ES-I3 (cell line): Measurements from ENCODE around the gene P2RY12.

Source experiments
- H3K36me3 ChIP-seq: 2 replicates; pipeline ENCODE4 v1.6.1; 2013; ENCODE audit warnings: mild to moderate bottlenecking, low read length, control low read depth, moderate library complexity; ENCODE audit not compliant: insufficient read depth
- H3K4me1 ChIP-seq: 2 replicates; pipeline ENCODE4 v1.6.1; 2013; ENCODE audit warnings: mild to moderate bottlenecking, control low read depth, low read length; ENCODE audit not compliant: insufficient read depth
- H3K9ac ChIP-seq: 2 replicates; pipeline ENCODE4 v1.6.1; 2013; ENCODE audit warnings: low read depth, mild to moderate bottlenecking, low read length, moderate library complexity
- H3K9me3 ChIP-seq: 2 replicates; pipeline ENCODE4 v1.6.1; 2013; ENCODE audit warnings: mild to moderate bottlenecking, low read length, moderate library complexity; ENCODE audit not compliant: control insufficient read depth, insufficient read depth

P2RY12 gene

DNA sequence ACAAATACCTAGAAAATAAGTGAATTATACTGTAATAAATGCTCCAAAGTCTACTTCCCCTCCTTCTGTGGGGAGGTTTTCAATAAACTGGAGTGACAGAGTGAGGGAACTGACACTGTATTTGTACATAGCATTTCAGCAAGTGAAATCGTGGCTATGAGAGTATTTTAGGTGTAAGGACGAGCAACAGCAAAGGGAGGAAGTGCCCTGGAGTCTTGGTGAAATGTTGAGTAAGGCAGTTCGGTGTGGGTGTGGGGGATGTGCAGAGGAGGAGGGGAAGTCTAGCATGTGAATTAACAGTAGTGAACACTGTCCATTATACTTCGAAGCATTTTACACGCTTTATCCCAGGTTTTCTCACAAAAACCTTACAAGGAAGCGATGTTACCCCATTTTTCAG lies 37.1 kb downstream of the P2RY12 start:
- Histone ChIP-seq H3K36me3 (no peaks in the 10 kb centered on the region), H3K4me1 (peaks cover 16% of the 10 kb centered on the region), H3K9ac (no peak overlapping the region), H3K9me3 (no peaks in the 10 kb centered on the region)

- peaks cover 16% of the 10 kb centered on the region for H3K4me1 ChIP-seq
- no peaks in the 10 kb centered on the region for H3K36me3 ChIP-seq
- no peak overlapping the region for H3K9ac ChIP-seq
- no peaks in the 10 kb centered on the region for H3K9me3 ChIP-seq
Observed at GRCh38 chr3:151346292-151346691, 38.3 kb downstream of the P2RY12 start.

DNA sequence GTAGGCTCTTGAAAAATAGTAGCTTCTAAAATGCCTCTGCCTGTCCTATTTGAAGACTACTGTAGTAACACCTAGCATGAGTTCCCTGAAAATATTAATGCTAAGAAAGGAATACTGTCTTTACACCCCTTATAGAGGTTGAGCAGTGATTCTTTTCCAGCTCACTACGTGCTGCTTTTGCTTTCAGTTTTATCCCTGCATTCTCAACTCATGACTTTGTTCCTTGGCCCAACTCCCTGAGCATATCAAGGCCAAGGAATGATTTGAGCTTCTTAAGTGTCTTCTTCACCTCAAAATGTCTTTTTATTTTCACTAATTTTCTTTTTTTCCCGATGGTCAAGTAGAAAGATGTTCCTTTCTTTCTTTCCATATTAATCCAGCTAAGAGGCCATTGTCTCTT lies 38.7 kb downstream of the P2RY12 start:
- no peaks in the 10 kb centered on the region for H3K9me3 ChIP-seq
- H3K9ac ChIP-seq: no peak overlapping the region
- peaks cover 16% of the 10 kb centered on the region for H3K4me1 ChIP-seq
- H3K36me3 ChIP-seq: no peaks in the 10 kb centered on the region

GRCh38 chr3:151331696-151332095 lies 52.9 kb downstream of the P2RY12 start:
- Histone ChIP-seq H3K4me1 (no peaks in the 10 kb centered on the region), H3K36me3 (no peaks in the 10 kb centered on the region), H3K9ac (no peak overlapping the region), H3K9me3 (no peaks in the 10 kb centered on the region)

DNA sequence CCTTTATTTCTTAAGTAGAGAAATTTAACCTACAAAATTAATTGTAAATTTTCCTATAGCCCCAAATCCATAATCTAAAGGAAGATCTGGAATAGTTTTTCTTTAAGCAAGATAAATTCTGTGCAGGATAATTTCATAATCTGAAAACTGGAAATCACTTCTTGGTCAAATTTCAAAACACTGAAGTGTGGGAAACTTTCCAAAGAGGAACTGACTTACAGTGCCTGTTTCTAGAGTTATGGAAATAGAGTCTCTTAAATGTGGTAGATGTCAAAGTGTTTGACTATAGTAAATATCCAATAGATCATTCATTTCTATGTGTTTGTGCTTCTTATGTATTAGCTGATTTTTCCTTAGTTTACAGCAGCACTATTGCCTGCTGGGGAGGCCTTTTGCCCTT lies 53.7 kb downstream of the P2RY12 start:
- Histone ChIP-seq H3K9ac (no peak overlapping the region), H3K9me3 (no peaks in the 10 kb centered on the region), H3K4me1 (no peaks in the 10 kb centered on the region), H3K36me3 (no peaks in the 10 kb centered on the region)

- Histone ChIP-seq H3K36me3 (no peaks in the 10 kb centered on the region), H3K9ac (no peak overlapping the region)
Observed at GRCh38 chr3:151330379-151330778, 54.2 kb downstream of the P2RY12 start.

DNA sequence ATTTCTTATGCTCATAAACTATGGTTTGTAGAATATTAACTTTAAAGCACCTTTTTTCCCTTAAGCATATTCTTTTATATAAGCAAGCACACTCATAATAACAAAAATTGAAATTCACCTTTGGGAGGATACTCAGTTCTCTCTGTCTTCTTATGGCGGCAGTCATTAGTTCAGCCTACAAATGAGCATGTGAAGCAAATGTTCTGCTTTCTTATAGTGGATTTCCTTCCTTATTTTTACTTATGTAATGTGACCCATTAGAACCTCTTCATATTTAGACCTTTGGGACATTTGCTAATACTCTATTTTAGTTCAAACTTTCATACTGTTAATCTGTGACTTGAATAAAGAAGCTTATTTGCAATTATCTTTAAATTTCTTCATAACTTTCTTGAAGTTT lies 55.2 kb downstream of the P2RY12 start, which contains the start of gene P2RY13:
P2RY13 (minus strand) TSS at position 187 of the 400 bp plus-strand sequence; CDS start at position 166, 21 bp downstream.
- Histone ChIP-seq H3K9ac (no peak within 1 kb of the TSS), H3K36me3 (no peaks in the 10 kb centered on the region), H3K9me3 (no peaks in the 10 kb centered on the region), H3K4me1 (no peaks in the 10 kb centered on the region)

More at GRCh38 chr3:151330379-151330778, 54.2 kb downstream of the P2RY12 start:
- Histone ChIP-seq H3K4me1 (no peaks in the 10 kb centered on the region), H3K9me3 (no peaks in the 10 kb centered on the region)

GRCh38 chr3:151328298-151328995 lies 56.1 kb downstream of the P2RY12 start:
- Histone ChIP-seq H3K36me3 (no peaks in the 10 kb centered on the region), H3K4me1 (no peaks in the 10 kb centered on the region), H3K9me3 (no peaks in the 10 kb centered on the region), H3K9ac (no peak overlapping the region)

- H3K9ac ChIP-seq: no peak overlapping the region
Observed at GRCh38 chr3:151327571-151328198, 56.9 kb downstream of the P2RY12 start.

DNA sequence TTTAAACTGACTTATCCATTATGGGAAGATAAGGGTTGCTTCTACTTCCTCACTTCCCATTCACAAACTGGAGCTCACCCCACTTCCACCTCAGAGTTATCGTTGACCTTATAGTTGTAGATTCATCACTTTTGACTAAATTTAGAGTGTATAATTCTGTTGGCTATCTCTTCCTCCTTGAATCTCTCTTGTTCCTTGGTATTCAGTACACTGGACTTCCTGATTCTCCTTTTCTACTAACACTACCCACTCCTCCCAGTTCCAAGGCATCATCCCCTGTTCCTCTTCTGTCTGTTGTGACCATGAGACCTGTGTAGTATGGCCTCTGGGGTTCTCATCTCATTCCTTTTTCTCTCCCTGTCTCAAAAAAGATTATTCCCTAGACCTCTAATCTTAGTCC lies 62.0 kb downstream of the P2RY12 start:
- Histone ChIP-seq H3K4me1 (no peaks in the 10 kb centered on the region; the same call in 1 of the 2 replicates), H3K36me3 (no peaks in the 10 kb centered on the region), H3K9ac (no peak overlapping the region), H3K9me3 (no peaks in the 10 kb centered on the region)

More at GRCh38 chr3:151327571-151328198, 56.9 kb downstream of the P2RY12 start:
- H3K9me3 ChIP-seq: no peaks in the 10 kb centered on the region
- no peaks in the 10 kb centered on the region for H3K4me1 ChIP-seq
- no peaks in the 10 kb centered on the region for H3K36me3 ChIP-seq

- H3K9ac ChIP-seq: no peak overlapping the region
- no peaks in the 10 kb centered on the region for H3K9me3 ChIP-seq
- H3K4me1 ChIP-seq: peaks cover 3% of the 10 kb centered on the region
- no peaks in the 10 kb centered on the region for H3K36me3 ChIP-seq
Observed at GRCh38 chr3:151321526-151321925, 63.0 kb downstream of the P2RY12 start.

DNA sequence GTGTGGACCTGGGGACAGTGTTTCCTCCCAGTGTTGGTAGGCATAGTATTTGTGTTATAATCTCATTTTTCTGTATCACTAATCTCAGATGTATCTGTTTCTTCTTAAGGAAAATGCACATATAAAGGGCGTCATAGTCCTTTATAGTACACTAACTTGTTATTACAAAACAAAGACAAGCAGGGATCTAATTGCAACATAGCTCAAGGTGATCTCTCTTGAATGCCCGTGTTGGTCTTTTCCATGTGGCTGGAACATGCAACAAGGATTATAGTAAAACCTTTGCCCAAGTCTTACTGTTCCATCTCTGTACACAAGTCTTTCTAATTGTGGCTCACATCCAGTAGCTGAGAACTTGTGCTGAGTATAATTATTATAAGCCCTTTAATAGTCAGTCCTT lies 64.4 kb downstream of the P2RY12 start:
- peaks cover 7% of the 10 kb centered on the region for H3K4me1 ChIP-seq
- no peaks in the 10 kb centered on the region for H3K9me3 ChIP-seq
- H3K36me3 ChIP-seq: no peaks in the 10 kb centered on the region

DNA sequence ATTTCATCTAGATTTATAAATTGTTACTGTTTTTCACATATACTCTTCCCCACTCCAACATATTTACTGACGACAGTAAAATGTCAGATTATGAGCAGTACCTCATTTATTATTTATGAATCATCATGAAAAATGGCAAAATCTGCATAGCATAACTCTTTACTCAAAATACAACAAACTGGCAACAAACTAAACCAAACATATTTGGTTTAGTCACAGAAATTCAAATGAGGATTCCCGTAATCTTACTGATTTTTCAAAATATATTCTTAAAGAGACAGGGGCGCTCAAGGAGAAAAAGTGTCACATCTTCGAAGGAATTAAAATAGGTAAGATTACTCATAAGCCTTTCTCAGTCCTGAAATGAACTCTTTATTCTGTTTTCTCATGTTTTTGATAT lies 64.9 kb downstream of the P2RY12 start:
- H3K9ac ChIP-seq: no peak overlapping the region
- no peaks in the 10 kb centered on the region for H3K9me3 ChIP-seq
- peaks cover 11% of the 10 kb centered on the region for H3K4me1 ChIP-seq
- H3K36me3 ChIP-seq: no peaks in the 10 kb centered on the region

More for the DNA sequence above, 64.4 kb downstream of the P2RY12 start:
- no peak overlapping the region for H3K9ac ChIP-seq

DNA sequence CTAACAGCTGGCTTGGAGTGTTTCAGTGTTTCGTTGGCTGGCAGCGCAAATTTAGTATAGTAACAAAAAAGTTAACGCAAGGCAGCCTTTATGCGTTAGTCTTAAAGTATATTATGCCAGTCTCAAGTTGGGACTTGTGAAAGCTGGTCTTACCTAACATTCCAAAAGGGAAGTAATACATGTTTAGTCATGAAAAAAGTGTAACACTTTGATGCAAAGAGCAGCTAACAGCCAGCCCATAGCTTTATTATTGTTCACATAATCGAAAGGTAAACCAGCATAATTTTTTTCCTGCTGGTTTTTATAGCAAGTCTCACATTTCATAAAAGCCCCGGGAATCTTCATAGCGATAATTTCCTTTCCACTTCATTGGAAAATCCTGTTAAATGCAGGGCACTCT lies 65.6 kb downstream of the P2RY12 start:
- Histone ChIP-seq H3K4me1 (peaks cover 11% of the 10 kb centered on the region), H3K9me3 (no peaks in the 10 kb centered on the region), H3K9ac (no peak overlapping the region), H3K36me3 (no peaks in the 10 kb centered on the region)

- H3K36me3 ChIP-seq: no peaks in the 10 kb centered on the region
- peaks cover 11% of the 10 kb centered on the region for H3K4me1 ChIP-seq
- H3K9me3 ChIP-seq: no peaks in the 10 kb centered on the region
- H3K9ac ChIP-seq: no peak overlapping the region
Observed at GRCh38 chr3:151318313-151318712, 66.2 kb downstream of the P2RY12 start.
